Measurements from ENCODE around the gene TSKS.
A peak's percentile ranks its signal among the peaks of the same experiment; 100 is the strongest.
"Not testable (repeated sequence)": the region's sequence is repeated elsewhere in the genome, so short reads cannot be mapped to it uniquely, and the experiment has no call there.

TSKS gene

DNA sequence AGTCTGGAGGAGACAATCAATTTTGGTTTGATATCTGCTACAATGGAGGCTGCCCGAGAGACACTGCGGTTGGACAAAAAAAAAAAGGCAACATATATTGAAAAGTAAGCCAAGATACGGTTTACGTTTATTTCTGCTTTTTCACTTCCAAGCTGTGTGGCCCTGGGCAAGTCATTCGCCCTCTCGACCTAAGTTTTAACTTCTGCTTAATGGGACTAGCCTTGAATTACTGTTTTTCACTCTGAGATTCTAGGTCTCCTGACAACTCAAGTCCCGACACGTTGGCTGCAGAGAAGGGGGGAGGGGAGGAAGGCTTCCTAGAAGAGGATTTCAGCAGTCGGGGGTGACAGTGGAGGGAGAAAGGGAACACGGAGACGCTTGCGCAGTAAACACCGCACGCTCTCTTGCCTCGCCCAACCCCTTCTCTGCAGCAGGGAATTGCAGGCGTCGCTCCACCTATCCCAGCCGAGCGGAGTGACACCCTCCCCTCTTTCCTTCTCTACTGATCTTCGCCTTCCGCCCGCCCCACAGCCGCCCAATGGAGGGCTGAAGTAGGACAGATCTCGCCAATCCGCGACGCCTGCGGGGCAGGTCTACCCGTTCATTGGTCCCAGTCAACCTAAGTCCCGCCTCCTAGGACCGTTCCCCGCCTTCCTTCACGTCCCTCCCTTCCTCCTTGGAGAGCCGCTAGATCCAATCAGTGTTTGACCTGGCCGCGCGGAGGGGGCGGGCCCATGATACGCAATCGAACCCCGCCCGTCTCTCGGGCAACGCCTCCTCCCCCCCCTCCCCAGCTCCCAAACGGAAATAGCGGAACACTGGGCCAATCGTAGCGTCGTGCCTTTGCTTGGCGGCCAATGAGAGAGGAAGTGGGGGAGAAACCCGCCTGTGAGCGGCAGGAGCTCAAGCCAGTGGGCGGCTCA lies 3.2 kb upstream of the TSKS start:
- peak; percentile 100 for DNase-seq (ENCODE audit: low spot score)

DNA sequence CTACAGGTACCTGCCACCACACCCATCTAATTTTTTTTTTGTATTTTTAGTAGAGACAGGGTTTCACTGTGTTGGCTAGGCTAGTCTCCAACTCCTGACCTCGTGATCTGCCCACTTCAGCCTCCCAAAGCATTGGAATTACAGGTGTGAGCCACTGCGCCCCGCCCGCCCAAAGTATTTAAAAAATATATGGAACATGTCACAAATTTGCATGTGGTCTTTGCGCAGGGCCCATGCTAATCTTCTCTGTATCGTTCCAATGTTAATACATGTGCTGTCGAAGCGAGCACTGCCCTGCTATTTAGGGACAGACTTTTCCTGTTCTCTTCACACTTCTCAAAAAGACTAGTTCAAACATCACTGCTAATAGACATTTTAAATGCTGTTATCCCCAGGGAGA lies 1.2 kb upstream of the TSKS start:
- no peak for DNase-seq (ENCODE audit: low spot score)

DNA sequence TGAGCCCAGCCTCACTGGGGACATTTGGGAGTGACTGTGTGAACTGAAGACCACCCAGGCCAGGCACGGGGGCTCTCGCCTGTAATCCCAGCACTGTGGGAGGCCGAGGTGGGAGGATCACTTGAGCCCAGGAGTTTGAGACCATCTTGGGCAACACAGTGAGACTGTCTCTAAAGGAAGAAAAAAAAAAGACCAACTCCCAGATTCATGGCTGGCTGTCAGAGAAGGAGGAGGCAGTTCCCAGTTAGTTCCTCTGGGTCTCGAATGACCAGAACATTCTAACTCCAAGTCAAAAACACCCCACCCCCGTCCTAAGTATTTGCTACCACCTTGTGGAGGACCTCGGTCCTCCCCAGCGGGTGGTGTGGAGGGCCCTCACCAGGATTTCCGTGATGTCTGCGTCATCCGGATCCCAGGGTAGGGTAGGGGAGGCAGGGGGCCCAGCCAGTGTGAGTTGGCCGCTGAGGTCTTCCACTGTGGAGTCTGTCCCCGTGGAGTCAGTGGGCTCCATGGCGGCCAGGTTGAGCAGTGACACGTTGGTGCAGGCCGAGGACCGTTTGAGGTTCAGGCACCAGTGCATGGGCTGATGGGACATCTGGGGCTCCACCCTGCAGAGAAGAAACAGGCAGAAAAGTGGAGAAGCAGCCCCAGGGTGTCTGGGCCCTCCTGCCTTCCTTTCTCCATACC lies 1.3 kb downstream of the TSKS start:
- DNase-seq (ENCODE audit: low spot score): no peak

DNA sequence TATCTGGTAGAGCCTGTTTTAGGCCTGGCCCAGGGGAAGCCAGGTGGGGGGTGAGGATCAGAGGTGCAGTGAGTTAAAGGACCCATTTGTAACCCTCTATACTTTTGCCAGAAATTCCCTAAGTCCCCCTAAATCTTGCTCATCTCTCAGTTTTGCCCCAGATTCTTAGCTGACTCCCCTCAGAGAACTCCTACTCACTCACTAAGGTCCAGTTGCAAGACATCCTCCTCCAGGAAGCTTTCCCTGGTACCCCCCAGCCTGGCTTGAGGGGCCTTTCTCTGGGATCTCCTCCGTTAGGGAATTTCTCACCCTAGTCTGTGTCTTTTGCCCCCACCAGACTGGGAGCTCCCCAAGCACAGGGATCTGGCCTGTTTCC lies 1.9 kb downstream of the TSKS start:
- DNase-seq (ENCODE audit: low spot score): no peak

DNA sequence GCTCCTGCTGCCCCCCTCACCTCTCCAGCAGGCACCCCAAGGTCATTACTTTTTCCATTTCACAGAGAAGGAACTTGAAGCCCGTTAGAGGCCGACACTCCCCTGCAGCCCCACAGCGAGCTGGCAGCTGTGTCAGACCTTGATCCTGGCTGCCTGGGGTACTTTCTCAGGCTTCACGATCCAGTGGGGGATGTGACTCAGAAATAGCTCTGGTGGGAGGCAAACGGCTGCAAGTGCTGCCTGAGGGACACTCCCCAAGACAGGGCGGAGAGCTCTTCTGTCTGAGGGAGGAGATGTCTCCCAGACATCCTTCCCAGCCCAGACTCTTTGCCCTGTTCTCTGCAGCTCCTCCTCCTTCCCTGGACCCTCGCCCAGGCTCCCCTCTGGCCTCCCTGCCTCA lies 4.8 kb downstream of the TSKS start:
- DNase-seq (ENCODE audit: low spot score): no peak

- DNase-seq (ENCODE audit: low spot score): no peak
Observed at GRCh38 chr19:49755956-49756355, 7.2 kb downstream of the TSKS start.

GRCh38 chr19:49752701-49753100 lies 10.4 kb downstream of the TSKS start:
- no peak for DNase-seq (ENCODE audit: low spot score)

DNA sequence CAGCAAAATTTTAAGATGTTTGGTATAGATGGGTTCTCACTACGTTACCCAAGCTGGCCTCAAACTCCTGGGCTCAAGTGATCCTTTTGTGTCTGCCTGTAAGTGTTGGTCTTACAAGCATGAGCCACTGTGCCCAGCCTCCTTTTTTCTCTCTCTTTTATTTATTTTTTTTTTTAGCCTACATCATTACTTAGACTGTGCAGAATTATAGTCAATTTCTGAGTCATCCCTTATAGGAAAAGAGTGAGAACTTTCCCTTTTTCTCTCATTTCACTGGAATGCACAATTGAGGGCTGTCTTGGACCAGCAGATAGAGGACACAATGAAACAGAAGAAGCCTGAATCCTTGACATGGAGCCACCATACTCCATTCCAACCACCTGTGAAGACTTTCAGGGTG lies 13.3 kb downstream of the TSKS start:
- DNase-seq (ENCODE audit: low spot score): no peak

DNA sequence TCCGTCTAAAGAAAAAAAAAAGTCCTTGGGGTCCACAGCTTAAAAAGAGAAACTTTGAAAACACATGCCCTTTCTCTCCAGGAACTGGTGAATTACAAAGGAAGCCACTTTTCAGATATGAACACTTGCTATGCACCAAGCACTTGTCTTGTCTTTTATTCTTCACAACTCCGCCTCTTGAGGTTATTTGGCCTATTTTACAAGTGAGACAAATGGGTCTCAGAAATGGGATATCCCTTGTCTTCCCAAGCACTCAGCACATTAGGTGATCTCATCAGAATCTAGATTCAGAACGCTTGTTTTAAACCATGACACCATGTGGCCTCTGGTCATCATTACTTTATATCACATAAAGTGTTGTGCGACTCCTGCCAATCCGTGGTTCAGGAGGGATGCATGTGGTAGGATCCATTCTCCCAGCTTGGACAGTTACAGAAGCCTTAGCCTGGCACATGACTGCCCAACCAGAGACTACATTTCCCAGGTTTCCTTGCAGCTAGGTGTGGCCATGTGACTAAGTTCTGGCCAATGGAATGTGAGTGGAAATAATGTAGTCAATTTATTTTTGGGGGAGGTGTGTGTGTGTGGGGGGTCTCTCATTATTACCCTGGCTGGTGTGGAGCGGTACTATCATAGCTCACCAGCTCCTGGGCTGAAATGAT lies 13.9 kb downstream of the TSKS start:
- no peak for DNase-seq (ENCODE audit: low spot score)

DNA sequence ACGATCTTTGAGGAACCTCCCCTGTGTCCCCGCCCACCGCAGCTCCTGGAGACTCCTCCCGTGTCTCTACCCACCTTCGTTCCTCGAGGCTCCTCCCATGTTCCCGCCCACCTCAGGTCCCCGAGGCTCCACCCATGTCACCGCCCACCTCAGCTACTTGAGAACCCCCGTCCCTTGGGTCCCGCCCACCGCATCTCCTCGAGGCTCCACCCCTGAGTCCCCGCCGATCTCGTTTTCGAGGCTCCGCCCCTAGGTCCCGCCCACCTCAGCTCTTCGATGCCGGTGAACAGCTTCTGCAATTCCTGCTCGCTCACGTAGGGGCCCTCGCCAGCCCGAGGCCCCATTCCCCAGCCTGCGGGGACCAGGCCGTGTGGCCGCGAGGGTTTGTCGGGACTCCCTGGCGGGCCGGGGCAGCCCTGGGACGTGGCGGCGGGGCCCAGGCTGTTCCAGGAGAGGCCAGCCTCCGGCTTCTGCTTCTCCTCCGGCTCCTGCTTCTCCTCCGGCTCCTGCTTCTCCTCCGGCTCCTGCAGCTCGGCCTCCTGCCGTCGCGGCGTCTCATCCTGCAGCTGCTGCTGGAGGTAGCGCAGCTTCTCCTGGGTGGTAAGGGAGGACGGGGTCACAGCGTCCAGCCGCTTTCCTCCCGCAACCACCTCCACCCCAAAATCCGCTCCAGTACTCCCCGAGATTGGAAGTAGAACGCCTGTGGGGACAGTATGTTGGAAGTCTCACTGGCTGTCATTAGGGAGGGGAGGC lies 16.7 kb downstream of the TSKS start:
- DNase-seq (ENCODE audit: low spot score): peak; percentile 70

DNA sequence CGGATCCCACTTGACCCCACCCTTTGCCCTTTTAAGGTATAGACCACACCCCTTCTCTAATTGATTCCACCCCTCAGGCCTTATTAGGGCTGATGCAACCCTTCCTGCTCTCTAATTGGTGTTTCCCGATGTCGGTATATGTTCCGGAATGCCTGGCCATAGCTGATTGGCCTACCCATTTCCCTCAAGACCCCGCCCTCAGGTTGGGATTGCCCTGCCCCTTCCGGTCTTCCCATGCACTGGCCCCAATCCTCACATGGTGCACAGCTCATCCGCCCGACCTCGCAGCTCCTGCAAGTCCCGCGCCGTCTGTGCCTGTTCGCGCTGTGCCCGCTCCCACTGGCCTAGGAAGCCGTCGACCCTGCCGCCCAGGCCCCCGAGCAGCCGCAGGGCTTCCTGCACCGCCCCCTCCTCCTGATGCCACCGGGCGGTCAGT lies 18.1 kb downstream of the TSKS start:
- no peak for DNase-seq (ENCODE audit: low spot score)

DNA sequence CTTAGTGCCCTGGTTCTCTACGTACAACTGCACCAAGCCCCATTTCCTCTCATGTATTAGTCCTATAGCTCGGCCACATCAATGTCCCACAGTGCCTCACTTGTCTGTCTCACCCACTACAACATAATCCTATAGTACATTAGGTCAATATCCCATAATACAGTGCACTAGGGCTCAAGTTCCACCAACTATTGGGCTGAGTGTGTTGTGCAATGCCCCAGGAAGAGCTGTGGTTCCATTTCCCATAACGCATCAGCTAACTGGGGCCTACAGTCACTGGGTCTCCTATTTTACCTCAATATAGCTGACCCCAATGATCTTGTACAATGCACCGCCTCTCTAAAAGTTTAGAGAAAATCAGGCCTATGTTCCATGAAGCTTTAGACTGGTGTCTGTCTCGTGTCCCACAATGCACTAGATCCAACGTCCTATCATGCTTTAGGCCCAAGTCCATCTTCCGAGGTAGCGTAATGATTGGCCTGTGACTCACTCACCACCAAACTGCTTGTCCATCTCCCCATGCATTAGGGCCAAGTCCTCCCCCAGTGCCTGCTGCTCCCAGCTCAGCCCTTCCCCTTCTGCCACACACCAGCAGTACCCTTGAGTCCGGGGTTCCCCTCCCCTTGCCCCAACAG lies 21.8 kb downstream of the TSKS start:
- no peak for DNase-seq (ENCODE audit: low spot score)

GRCh38 chr19:49739933-49740332 lies 23.2 kb downstream of the TSKS start:
- no peak for DNase-seq (ENCODE audit: low spot score)

GRCh38 chr19:49739098-49739497 lies 24.0 kb downstream of the TSKS start:
- no peak for DNase-seq (ENCODE audit: low spot score)

- DNase-seq (ENCODE audit: low spot score): no peak
Observed at GRCh38 chr19:49738268-49738667, 24.8 kb downstream of the TSKS start.

- DNase-seq (ENCODE audit: low spot score): no peak
Observed at GRCh38 chr19:49730166-49730565, 32.9 kb downstream of the TSKS start.

DNA sequence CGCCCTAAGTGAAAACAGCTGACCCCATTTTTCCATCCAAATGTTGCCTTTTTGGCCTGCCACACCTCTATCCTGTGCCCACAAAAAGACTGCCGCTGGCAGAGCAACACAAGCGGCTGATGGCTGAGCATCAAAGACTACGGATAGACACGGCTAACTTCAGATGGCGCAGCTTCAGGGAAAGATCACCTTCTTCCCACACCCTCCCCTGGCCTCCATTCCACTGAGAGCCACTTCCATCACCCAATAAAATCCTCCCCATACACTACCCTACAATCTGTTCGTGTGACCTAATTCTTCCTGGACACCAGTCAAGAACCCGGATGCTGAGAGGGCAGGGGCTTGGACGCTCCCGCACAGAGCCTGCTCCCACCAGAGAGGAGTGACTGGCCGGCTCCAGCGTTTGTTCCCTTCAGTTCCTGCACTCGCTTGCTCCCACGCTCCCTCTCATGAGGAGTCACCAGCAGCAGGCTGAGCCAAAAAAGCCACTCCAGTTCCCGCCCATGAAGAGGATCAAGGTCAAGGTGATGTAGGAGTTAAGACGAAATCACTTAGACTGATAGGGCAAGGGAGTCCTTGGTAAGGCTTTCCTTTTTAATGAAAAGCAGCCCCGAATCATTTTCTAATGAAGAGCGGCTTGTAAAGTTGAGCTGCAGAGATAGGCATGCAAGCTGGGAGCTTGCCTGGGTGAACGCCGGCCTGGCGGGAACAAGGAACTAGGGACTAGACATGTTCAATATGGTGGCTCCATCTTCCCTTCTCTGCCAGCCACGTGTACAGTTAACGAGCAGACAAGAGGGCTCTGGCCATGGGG lies 35.7 kb downstream of the TSKS start:
- no peak for DNase-seq (ENCODE audit: low spot score)

GRCh38 chr19:49719420-49719819 lies 43.7 kb downstream of the TSKS start:
- DNase-seq (ENCODE audit: low spot score): not testable (repeated sequence)

GRCh38 chr19:49718991-49719390 lies 44.1 kb downstream of the TSKS start:
- no peak for DNase-seq (ENCODE audit: low spot score)

DNA sequence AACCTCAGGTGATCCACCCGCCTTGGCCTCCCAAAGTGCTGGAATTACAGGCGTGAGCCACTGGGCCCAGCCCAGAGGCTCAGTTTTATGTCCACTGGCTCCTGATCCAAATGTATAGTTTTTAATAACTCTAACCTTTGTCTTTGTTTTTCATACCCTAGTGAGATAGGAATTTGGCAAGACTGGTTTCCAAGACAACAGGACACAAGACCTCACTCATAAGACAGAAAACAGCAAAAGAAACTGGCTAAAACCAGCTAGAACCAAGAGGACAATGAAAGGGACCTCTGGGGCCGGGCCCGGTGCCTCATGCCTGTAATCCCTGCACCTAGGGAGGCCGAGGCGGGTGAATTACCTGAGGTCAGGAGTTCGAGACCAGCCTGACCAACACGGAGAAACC lies 44.6 kb downstream of the TSKS start:
- no peak for DNase-seq (ENCODE audit: low spot score)

- no peak for DNase-seq (ENCODE audit: low spot score)
Observed at GRCh38 chr19:49716154-49716553, 47.0 kb downstream of the TSKS start.
